Thyroid gland (tissue), 4 donors: ENCODE measurements around the gene ATXN7L3. TPM values are rescaled to one million over a fixed set of nuclear protein-coding genes. Genes with fewer than 3 reads are reported as not detected.
A peak's percentile ranks its signal among the peaks of the same experiment; 100 is the strongest.

Experiments
- DNase-seq, 2 donors: peaks; one replicate each; pipeline ENCODE4 v3.0.0-alpha.2; 2019
- H3K27ac ChIP-seq, 3 donors: fragments of 200-600 bp; sonication (generic); 1 replicate in 2 of 3; 2 replicates in 1 of 3; pipeline ENCODE4 v1.5.1; 2016 to 2019; ENCODE audit warnings: mild to moderate bottlenecking in 1 of 3, moderate library complexity in 1 of 3
- H3K27me3 ChIP-seq: fragments of 200-600 bp; sonication (generic); one replicate; pipeline ENCODE4 v1.5.1; 2019
- H3K36me3 ChIP-seq, 2 donors: fragments of 200-600 bp; sonication (generic); one replicate each; pipeline ENCODE4 v1.5.1; 2016 to 2019
- H3K4me1 ChIP-seq, 2 donors: fragments of 200-600 bp; sonication (generic); one replicate each; pipeline ENCODE4 v1.5.1; 2017 to 2019
- H3K4me3 ChIP-seq, 3 donors: fragments of 200-600 bp; sonication (generic); replicated peaks in 1 of 3; 1 replicate in 2 of 3; 2 replicates in 1 of 3; pipeline ENCODE4 v1.5.1; 2016; ENCODE audit warnings: mild to moderate bottlenecking in 1 of 3
- H3K9me3 ChIP-seq: fragments of 200-600 bp; sonication (generic); one replicate; pipeline ENCODE4 v1.5.1; 2017
- POLR2A ChIP-seq, 2 donors: fragments of 450-650 bp; IDR thresholded peaks; one replicate each; pipeline ENCODE4 v1.6.1; 2017; ENCODE audit warnings: antibody characterized with exemption in 2 of 2, mild to moderate bottlenecking in 2 of 2, moderate library complexity in 1 of 2
- WGBS, 2 donors: methylation state at CpG; one replicate each; pipeline ENCODE4 v1.1.5; 2017; 5-methylcytosine and 5-hydroxymethylcytosine counted together
- intact Hi-C: fragments of 100-400 bp; cut with DNase I; formaldehyde crosslinking; loops from one replicate; pipeline ENCODE4 v1.15.1; 2023
- total RNA-seq, 4 donors: library from RNA; depleted of rRNA; stranded (reverse); fragments of >200 nt; gene quantifications; one replicate each; pipeline ENCODE4 v1.2.3, GENCODE V29; 2016
- TF ChIP-seq, protein P1 (sequence below), 6 experiments: fragments of 200-600 bp in 3 of 6; fragments of 450-650 bp in 3 of 6; sonication (generic) in 3 of 6; IDR thresholded peaks; one replicate each; pipeline ENCODE4 v1.5.1; 2016 to 2019; ENCODE audit warnings: antibody characterized with exemption in 6 of 6, mild to moderate bottlenecking in 2 of 6, inconsistent platforms in 1 of 6, moderate library complexity in 1 of 6

ATXN7L3 gene
- total RNA-seq, 4 donors from 2014 or later, result 52.4 to 64.5 (median 58.0) TPM

- intact Hi-C loops, result loop anchor here (5.0 kb wide), 1 partner anchor 147 kb away; the partner anchor contains the start of gene GRN
- Histone ChIP-seq H3K4me3 (peak overlapping the region in 2 of 3 donors; percentile 75 to 79), H3K27ac (peak overlapping the region; percentile 84 to 97 (median 96)), H3K27me3 (no peaks in the 10 kb centered on the region), H3K36me3 (peaks cover 0 to 7% of the 10 kb centered on the region in 2 donors), H3K4me1 (peaks cover 11 to 25% of the 10 kb centered on the region in 2 donors), H3K9me3 (no peaks in the 10 kb centered on the region)
- TF ChIP-seq, protein P1, sequence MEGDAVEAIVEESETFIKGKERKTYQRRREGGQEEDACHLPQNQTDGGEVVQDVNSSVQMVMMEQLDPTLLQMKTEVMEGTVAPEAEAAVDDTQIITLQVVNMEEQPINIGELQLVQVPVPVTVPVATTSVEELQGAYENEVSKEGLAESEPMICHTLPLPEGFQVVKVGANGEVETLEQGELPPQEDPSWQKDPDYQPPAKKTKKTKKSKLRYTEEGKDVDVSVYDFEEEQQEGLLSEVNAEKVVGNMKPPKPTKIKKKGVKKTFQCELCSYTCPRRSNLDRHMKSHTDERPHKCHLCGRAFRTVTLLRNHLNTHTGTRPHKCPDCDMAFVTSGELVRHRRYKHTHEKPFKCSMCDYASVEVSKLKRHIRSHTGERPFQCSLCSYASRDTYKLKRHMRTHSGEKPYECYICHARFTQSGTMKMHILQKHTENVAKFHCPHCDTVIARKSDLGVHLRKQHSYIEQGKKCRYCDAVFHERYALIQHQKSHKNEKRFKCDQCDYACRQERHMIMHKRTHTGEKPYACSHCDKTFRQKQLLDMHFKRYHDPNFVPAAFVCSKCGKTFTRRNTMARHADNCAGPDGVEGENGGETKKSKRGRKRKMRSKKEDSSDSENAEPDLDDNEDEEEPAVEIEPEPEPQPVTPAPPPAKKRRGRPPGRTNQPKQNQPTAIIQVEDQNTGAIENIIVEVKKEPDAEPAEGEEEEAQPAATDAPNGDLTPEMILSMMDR (IDR thresholded peaks at IDR 0.05), result peak in 1 of 6 experiments; percentile 4
- TF ChIP-seq POLR2A (IDR thresholded peaks at IDR 0.05), result no peak
- 10 to 17% methylated on average over 14 to 21 of the region's 36 CpGs for WGBS, 2 donors
- peak in 1 of 2 donors; percentile 39 for DNase-seq
Measured at GRCh38 chr17:44200478-44201155, 933 bp upstream of the ATXN7L3 start.

DNA sequence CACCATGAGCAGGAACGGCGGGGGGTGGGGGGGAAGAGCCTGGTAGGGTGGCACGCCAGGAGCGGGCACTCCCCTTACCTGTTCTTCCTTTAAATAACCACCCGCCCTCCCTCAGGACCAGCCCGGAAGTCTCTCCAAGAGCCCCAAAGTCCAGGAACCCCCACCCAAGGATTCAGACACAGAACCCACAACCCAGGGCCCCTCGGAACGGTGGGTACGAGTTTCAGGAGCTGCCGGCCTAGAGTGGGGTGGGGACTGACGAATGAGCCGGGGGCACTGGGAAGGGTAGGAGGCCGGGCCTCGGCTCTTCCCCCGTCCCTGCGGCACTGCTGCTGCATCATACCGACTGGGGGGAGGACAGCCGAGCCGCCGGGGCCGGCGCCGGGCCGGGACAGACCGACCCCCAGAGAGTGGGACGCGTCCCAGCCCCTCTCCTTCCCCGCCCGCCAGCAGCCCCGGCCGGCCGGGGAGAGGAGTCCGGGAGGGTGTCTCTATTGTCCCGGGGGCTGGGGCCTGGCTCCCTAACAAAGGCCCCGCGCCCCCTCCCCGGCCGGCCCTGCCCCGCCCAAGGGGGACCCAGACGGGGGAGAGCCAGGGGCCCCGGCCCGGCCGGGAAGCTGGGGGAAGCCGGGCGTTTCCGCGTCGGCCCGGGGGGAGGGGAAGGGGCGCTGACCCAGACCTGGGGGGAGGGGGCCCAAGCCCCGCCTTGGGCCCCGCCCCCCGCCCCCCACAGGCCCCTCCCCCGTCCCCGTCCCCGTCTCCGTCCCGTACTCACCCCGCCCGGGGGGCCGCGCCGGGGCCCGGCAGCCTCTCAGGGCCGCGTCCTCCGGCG lies 747 bp downstream of the ATXN7L3 start:
- intact Hi-C loops, result no loop called here
- Histone ChIP-seq H3K9me3 (no peaks in the 10 kb centered on the region), H3K36me3 (peaks cover 14 to 21% of the 10 kb centered on the region in 2 donors), H3K27me3 (no peaks in the 10 kb centered on the region), H3K4me1 (peaks cover 11 to 19% of the 10 kb centered on the region in 2 donors), H3K4me3 (peak overlapping the region; percentile 72 to 85 (median 79)), H3K27ac (peak overlapping the region; percentile 89 to 97 (median 96))
- peak; percentile 56 to 59 for DNase-seq
- TF ChIP-seq POLR2A (IDR thresholded peaks at IDR 0.05), result peak in 1 of 2 donors; percentile 41
- TF ChIP-seq, protein P1 (IDR thresholded peaks at IDR 0.05), result no peak
- WGBS, 2 donors, result 0 to 1% methylated on average over 8 to 15 of the region's 68 CpGs

- H3K36me3 ChIP-seq, result peaks cover 22 to 28% of the 10 kb centered on the region in 2 donors
- no peaks in the 10 kb centered on the region for H3K27me3 ChIP-seq
- WGBS, 2 donors, result 60 to 66% methylated on average over 7 to 11 of the region's 11 CpGs
- DNase-seq, result peak in 1 of 2 donors; percentile 26
- intact Hi-C loops, result no loop called here
- H3K4me3 ChIP-seq, result peak overlapping the region; percentile 72 to 85 (median 79)
- peak overlapping the region; percentile 89 to 97 (median 96) for H3K27ac ChIP-seq
- peaks cover 11 to 19% of the 10 kb centered on the region in 2 donors for H3K4me1 ChIP-seq
- H3K9me3 ChIP-seq, result no peaks in the 10 kb centered on the region
- no peak for TF ChIP-seq POLR2A (IDR thresholded peaks at IDR 0.05)
- TF ChIP-seq, protein P1 (IDR thresholded peaks at IDR 0.05), result peak in 1 of 6 experiments; percentile 5
Measured at GRCh38 chr17:44197980-44198720, 1.5 kb downstream of the ATXN7L3 start.

- DNase-seq, result no peak
- WGBS, 2 donors, result 95% methylated on average over 7 to 9 of the region's 15 CpGs
- intact Hi-C loops, result no loop called here
Measured at GRCh38 chr17:44197107-44197506, 2.6 kb downstream of the ATXN7L3 start.

More at GRCh38 chr17:44197107-44197506, 2.6 kb downstream of the ATXN7L3 start:
- no peak overlapping the region for H3K27ac ChIP-seq
- peaks cover 13 to 19% of the 10 kb centered on the region in 2 donors for H3K4me1 ChIP-seq
- H3K27me3 ChIP-seq, result no peaks in the 10 kb centered on the region
- H3K36me3 ChIP-seq, result peaks cover 22 to 28% of the 10 kb centered on the region in 2 donors
- H3K4me3 ChIP-seq, result no peak overlapping the region
- no peaks in the 10 kb centered on the region for H3K9me3 ChIP-seq
- TF ChIP-seq POLR2A (IDR thresholded peaks at IDR 0.05), result no peak
- TF ChIP-seq, protein P1 (IDR thresholded peaks at IDR 0.05), result no peak
